Stimulated activated CD8-positive, alpha-beta memory T cell treated with anti-CD3 and anti-CD28 coated beads, Interleukin-7, amount 100 ng/mL, for 4 hours (primary cell): ENCODE data around the gene CSNK1A1L.

Experiments
- DNase-seq, 2 donors: peaks; one replicate each; pipeline ENCODE4 v3.0.0-alpha.2; 2020; ENCODE audit warnings: low read depth in 2 of 2

The CSNK1A1L gene

GRCh38 chr13:37107456-37107855 lies 2.0 kb upstream of the CSNK1A1L start:
- DNase-seq = no peak

- DNase-seq = no peak
These were observed 1.2 kb upstream of the CSNK1A1L start for GRCh38 chr13:37106642-37107041.

- no peak for DNase-seq
These were observed 2.6 kb downstream of the CSNK1A1L start for GRCh38 chr13:37102896-37103295.

GRCh38 chr13:37101201-37101600 lies 4.3 kb downstream of the CSNK1A1L start:
- DNase-seq = no peak

GRCh38 chr13:37100731-37101130 lies 4.7 kb downstream of the CSNK1A1L start:
- no peak for DNase-seq

- no peak for DNase-seq
These were observed 8.4 kb downstream of the CSNK1A1L start for GRCh38 chr13:37097076-37097475.

- DNase-seq = no peak
These were observed 10.6 kb downstream of the CSNK1A1L start for GRCh38 chr13:37094840-37095239.

- no peak for DNase-seq
These were observed 11.4 kb downstream of the CSNK1A1L start for GRCh38 chr13:37094099-37094498.

- DNase-seq = no peak
These were observed 13.6 kb downstream of the CSNK1A1L start for GRCh38 chr13:37091835-37092234.

- no peak for DNase-seq
These were observed 14.6 kb downstream of the CSNK1A1L start for GRCh38 chr13:37090912-37091311.

GRCh38 chr13:37089495-37089894 lies 16.0 kb downstream of the CSNK1A1L start:
- no peak for DNase-seq

- no peak for DNase-seq
These were observed 18.0 kb downstream of the CSNK1A1L start for GRCh38 chr13:37087486-37087885.

GRCh38 chr13:37085606-37086005 lies 19.9 kb downstream of the CSNK1A1L start:
- no peak for DNase-seq

GRCh38 chr13:37076818-37077217 lies 28.6 kb downstream of the CSNK1A1L start:
- no peak for DNase-seq

- DNase-seq = no peak
These were observed 30.3 kb downstream of the CSNK1A1L start for GRCh38 chr13:37075164-37075563.

- no peak for DNase-seq
These were observed 30.8 kb downstream of the CSNK1A1L start for GRCh38 chr13:37074703-37075102.

GRCh38 chr13:37072024-37072423 lies 33.4 kb downstream of the CSNK1A1L start:
- DNase-seq = no peak

GRCh38 chr13:37070956-37071355 lies 34.5 kb downstream of the CSNK1A1L start:
- DNase-seq = no peak

- no peak for DNase-seq
These were observed 35.2 kb downstream of the CSNK1A1L start for GRCh38 chr13:37070145-37070695.

GRCh38 chr13:37069597-37070103 lies 35.8 kb downstream of the CSNK1A1L start:
- no peak for DNase-seq

- no peak for DNase-seq
These were observed 36.5 kb downstream of the CSNK1A1L start for GRCh38 chr13:37068962-37069361.

GRCh38 chr13:37067874-37068273 lies 37.6 kb downstream of the CSNK1A1L start:
- no peak for DNase-seq

GRCh38 chr13:37065890-37066526 lies 39.5 kb downstream of the CSNK1A1L start:
- no peak for DNase-seq

- DNase-seq = no peak
These were observed 45.6 kb downstream of the CSNK1A1L start for GRCh38 chr13:37059848-37060192.
